ENCODE data around the gene DYNLT2B.
"Not testable (repeated sequence)": the region's sequence is repeated elsewhere in the genome, so short reads cannot be mapped to it uniquely, and the experiment has no call there.

Gene DYNLT2B

GRCh38 chr3:196317687-196318467 lies at the start of gene DYNLT2B:
DYNLT2B (minus strand) TSS chr3:196318240; CDS start chr3:196318152, 88 bp downstream.
- peak; percentile 97 for DNase-seq (ENCODE audit: low spot score)

DNA sequence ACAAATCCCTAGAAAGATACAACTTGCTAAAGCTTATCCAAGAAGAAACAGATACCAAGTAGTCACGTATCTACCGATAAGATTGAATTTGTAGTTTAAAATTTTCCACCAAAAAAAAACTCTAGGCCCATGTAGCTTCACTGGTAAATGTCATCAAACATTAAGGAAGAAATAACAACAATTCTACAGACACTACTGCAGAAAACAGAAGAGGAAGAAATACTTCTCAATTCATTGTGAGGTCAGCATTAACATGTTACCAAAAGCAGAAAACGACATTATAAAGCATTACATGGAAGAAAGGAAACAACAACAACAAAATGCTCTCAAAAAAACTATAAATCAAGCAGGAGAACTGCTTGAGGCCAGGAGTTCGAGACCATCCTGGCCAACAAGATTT lies 47.7 kb upstream of the DYNLT2B start:
- DNase-seq (ENCODE audit: low spot score): no peak

GRCh38 chr3:196360586-196360985 lies 42.5 kb upstream of the DYNLT2B start:
- no peak for DNase-seq (ENCODE audit: low spot score)

DNA sequence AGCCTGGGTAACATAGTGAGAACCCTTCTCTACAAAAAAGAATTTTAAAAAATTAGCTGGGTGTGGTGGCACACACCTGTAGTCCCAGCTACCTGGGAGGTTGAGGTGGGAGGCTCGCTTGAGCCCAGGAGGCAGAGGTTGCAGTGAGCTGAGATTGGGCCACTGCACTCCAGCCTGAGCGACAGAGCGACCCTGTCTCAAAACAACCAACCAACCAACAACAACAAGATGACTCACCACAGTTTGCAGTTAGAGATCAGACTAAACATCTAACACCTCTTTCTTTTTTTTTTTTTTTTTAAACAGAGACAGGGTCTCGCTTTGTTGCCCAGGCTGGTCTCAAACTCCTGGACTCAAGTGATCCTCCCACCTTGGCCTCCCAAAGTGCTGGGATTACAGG lies 40.5 kb upstream of the DYNLT2B start:
- not testable (repeated sequence) for DNase-seq (ENCODE audit: low spot score)

DNA sequence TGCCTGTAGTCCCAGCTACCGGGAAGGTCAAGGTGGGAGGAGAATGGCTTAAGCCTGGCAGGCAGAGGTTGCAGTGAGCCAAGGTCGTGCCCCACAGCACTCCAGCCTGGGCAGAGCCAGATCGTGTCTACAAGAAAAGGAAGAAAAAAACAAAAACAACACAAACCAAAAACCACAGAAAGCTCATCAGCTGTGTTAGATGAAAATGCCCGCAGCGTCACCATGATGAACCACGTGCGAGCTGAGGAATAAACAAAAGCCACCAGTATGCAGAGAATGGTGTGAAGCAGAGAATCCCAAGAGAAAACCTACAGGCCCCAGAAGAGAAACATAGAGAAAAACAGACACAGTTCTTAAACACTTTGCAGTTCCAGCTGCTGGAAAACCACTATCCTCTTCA lies 39.9 kb upstream of the DYNLT2B start:
- DNase-seq (ENCODE audit: low spot score): no peak

- DNase-seq (ENCODE audit: low spot score): no peak
Measured at GRCh38 chr3:196356556-196356955, 38.5 kb upstream of the DYNLT2B start.

- no peak for DNase-seq (ENCODE audit: low spot score)
Measured at GRCh38 chr3:196355668-196356067, 37.6 kb upstream of the DYNLT2B start.

DNA sequence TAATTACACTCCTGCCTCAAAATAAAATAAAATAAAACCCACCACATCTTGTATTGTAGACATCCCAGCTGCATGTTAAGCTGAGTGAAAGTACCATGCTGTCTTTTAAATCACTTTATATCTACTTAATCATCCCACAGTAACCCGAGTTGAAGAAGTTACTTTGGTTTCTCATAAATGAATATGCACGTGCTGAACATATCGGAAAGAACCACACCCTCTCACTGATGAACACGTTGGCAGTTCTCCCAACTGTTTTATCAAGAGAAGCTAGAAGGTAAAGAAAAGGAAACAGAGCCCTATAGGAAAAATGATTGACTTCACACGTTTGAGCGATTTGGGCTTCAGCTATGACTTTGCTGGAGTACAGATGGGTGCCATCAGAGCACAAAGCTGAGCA lies 36.1 kb upstream of the DYNLT2B start:
- no peak for DNase-seq (ENCODE audit: low spot score)

DNA sequence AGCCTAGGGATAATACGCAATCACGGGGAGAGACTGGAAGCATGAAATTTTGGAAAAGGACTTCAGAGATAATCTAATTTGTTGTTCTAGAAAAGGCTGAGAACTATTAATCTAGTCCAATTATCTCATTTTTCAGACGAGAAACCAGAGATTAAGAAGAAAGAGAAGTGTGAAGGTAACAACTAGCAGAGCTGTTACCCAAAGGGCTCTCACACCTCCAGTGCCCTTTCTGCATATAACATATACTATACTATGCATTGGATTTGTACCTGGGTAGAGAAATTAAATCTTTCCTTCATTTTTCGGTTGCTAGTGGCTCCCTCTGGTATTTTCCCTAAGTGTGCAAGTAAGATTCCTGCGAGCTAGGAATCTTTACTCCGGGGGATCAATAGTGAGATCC lies 33.5 kb upstream of the DYNLT2B start:
- no peak for DNase-seq (ENCODE audit: low spot score)

DNA sequence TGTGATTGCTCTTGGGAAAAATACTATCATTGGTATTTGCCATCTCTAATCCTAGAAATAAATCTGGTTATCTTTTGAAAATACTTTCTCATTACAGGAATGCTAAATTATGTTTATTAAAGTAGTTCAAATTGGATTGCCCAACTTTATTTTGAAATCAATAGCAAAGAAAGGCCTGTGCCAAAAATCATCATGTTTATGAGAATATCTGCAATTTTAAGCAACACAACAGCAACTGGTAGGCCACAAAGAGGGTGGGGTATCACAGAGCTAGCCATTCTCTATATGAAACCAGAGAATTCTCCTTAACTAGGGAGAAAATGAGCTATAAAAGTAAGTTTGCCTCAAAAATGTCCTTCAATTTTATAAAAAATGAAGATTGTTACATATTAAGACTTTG lies 32.0 kb upstream of the DYNLT2B start:
- no peak for DNase-seq (ENCODE audit: low spot score)

DNA sequence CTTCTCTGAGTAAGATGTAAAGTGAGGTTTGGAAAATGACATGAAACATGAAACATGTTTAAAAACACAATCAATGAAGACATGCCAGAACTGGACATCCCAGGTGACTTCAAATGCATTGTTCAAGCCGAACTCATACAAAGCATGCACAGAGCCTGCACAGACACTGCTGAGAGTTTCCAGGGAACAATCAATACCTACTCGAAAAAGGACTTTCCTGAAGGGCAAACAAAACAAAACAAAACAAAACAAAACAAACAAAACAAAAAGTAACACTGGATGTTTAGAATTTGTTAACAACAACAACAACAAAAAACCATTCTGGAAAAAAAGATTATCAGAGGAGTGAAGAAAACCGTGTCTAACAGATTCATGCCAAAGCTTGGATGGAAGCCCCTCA lies 30.7 kb upstream of the DYNLT2B start:
- DNase-seq (ENCODE audit: low spot score): no peak

- DNase-seq (ENCODE audit: low spot score): peak; percentile 65
Measured at GRCh38 chr3:196344663-196345062, 26.6 kb upstream of the DYNLT2B start.

DNA sequence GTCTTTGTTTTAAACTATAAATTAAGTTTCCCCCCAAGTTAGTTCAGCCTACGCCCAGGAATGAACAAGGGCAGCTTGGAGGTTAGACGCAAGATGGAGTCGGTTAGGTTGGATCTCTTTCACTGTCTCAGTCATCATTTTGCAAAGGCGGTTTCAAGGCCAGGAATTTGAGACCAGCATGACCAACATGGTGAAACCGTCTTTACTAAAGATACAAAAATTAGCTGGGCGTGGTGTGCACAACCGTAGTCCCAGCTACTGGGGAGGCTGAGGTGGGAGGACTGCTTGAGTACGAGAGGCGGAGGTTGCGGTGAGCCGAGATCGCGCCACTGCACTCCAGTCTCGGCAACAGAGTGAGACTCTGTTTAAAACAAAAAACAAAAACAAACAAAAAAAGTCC lies 25.9 kb upstream of the DYNLT2B start:
- not testable (repeated sequence) for DNase-seq (ENCODE audit: low spot score)

DNA sequence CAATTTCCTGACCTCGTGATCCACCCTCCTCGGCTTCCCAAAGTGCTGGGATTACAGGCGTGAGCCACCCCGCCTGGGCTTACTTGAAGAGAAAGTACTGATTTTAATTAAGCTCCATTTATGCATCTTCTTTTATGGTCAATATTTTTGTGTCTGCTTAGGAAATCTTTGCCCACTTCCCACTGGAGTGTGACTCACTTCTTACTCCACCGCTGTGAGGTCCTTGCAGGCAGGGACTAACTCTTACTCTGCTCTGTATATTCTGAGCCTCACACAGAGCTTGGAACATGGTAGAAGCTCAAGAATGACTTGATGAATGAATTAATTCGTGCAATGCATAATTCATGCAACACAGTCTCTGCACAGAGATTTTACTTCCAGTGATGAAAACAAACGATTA lies 23.1 kb upstream of the DYNLT2B start:
- DNase-seq (ENCODE audit: low spot score): no peak

DNA sequence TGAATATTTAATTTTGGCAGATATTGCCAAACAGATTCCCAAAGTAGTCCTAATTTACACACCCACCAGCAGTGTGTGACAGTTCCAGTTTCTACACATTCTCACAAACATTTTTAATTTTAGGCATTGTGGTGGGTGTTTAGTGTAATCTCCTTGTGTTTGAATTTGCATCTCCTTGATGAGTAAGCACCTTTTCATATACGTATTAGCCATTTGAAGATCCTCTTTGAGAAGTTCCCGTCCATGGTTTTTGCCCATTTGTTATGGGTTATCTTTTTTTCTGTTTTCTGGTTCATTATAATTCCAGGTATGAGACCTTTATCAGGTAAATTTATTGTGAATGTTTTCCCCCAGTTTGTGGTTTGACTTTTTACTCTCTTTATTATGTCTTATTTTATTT lies 22.4 kb upstream of the DYNLT2B start:
- no peak for DNase-seq (ENCODE audit: low spot score)

- DNase-seq (ENCODE audit: low spot score): no peak
Measured at GRCh38 chr3:196339493-196340254, 21.6 kb upstream of the DYNLT2B start.

DNA sequence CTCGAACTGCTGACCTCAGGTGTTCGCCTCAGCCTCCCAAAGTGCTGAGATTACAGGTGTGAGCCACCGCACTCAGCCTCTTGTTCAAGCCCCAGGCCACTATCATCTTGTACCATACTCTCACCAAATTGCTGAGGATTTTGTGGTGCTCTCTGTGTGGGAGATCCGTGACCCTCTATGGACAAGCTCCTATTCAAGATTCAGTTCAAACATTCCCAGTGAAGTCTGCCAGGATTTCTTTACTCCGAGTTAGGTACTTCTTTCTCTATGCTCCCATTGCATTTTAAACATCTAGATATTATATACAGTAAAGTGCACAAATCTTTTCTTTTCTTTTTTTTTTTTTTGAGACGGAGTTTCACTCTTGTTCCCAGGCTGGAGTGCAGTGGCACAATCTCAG lies 21.0 kb upstream of the DYNLT2B start:
- no peak for DNase-seq (ENCODE audit: low spot score)

- no peak for DNase-seq (ENCODE audit: low spot score)
Measured at GRCh38 chr3:196336319-196337145, 18.5 kb upstream of the DYNLT2B start.

DNA sequence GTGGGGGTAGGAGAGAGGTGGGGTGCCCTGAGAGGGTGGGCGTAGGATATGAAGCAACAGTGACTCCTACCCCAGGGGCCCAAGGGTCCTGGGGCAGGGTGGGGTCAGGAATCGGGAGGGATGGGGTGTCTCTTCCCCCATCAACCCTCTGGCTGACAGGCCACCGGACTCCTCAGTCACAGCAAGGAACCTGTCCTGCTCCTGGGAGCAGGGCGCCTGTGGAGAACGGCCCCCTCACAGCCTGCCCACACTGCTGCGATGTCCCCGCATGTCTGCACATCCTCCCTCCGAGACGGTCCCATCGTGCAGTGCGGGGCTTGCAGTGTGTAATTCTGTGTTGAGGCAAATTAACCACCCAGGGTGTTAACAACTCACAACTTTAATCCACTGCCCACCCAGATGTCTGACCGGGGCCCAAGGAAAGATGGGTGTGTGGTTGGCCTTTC lies 17.5 kb upstream of the DYNLT2B start:
- no peak for DNase-seq (ENCODE audit: low spot score)

- no peak for DNase-seq (ENCODE audit: low spot score)
Measured at GRCh38 chr3:196334982-196335381, 16.9 kb upstream of the DYNLT2B start.

DNA sequence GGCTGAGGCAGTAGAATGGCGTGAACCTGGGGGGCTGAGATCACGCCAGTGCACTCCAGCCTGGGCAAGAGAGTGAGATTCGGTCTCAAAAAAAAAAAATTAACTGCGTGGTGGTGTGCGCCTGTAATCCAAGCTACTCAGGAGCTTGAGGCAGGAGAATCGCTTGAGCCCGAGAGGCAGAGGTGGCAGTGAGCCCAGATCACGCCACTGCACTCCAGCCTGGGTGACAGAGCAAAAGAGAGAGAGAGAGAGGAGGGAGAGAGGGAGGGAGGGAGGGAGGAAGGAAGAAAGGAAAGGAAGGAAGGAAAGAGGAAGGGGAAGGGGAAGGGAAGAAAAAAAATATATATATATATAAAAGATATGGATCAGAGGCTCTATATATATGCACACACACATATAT lies 14.1 kb upstream of the DYNLT2B start:
- no peak for DNase-seq (ENCODE audit: low spot score)

GRCh38 chr3:196327405-196327804 lies 9.4 kb upstream of the DYNLT2B start:
- DNase-seq (ENCODE audit: low spot score): no peak

- DNase-seq (ENCODE audit: low spot score): no peak
Measured at GRCh38 chr3:196326936-196327335, 8.9 kb upstream of the DYNLT2B start.

All from germinal center (tissue), 1 donor.